GM23338 (cell line): ENCODE results near the gene TRMT44. TPM values are rescaled to one million over a fixed set of nuclear protein-coding genes. Genes with fewer than 3 reads are reported as not detected.

Source experiments
- ATAC-seq: fragments of 200-7000 bp; cut with Tn5 transposase; 3 replicates; pipeline ENCODE4 v1.9.1; 2020
- DNase-seq: peaks from one replicate; pipeline ENCODE4 v3.0.0-alpha.2; 2015; ENCODE audit warnings: low spot score
- H2AFZ ChIP-seq: fragments of 200-600 bp; sonication (generic); 2 replicates; pipeline ENCODE4 v1.8.0; 2016; ENCODE audit warnings: antibody characterized with exemption, mild to moderate bottlenecking, moderate library complexity
- H3F3A ChIP-seq: fragments of 200-600 bp; sonication (generic); replicated peaks from 2 replicates; pipeline ENCODE4 v1.8.0; 2017; ENCODE audit warnings: antibody characterized with exemption, mixed run types, low read depth
- H3K27ac ChIP-seq: fragments of 200-600 bp; sonication (generic); 2 replicates; pipeline ENCODE4 v1.6.1; 2016; ENCODE audit warnings: low read depth
- H3K27me3 ChIP-seq: fragments of 200-600 bp; sonication (generic); 2 replicates; pipeline ENCODE4 v1.8.0; 2016; ENCODE audit warnings: mild to moderate bottlenecking, mixed run types, moderate library complexity; ENCODE audit not compliant: insufficient read depth
- H3K36me3 ChIP-seq: fragments of 200-600 bp; sonication (generic); 2 replicates; pipeline ENCODE4 v1.8.0; 2016; ENCODE audit warnings: mild to moderate bottlenecking; ENCODE audit not compliant: insufficient read depth
- H3K4me1 ChIP-seq: fragments of 200-600 bp; sonication (generic); 2 replicates; pipeline ENCODE4 v1.8.0; 2016; ENCODE audit warnings: mild to moderate bottlenecking, moderate library complexity; ENCODE audit not compliant: insufficient read depth
- H3K4me2 ChIP-seq: fragments of 200-600 bp; sonication (generic); 2 replicates; pipeline ENCODE4 v1.7.1; 2017; ENCODE audit warnings: mixed run types
- H3K4me3 ChIP-seq: fragments of 200-600 bp; sonication (generic); 2 replicates; pipeline ENCODE4 v1.6.1; 2016; ENCODE audit warnings: mixed run types
- H3K79me2 ChIP-seq: fragments of 200-600 bp; sonication (generic); replicated peaks from 2 replicates; pipeline ENCODE4 v1.8.0; 2017; ENCODE audit warnings: mild to moderate bottlenecking; ENCODE audit not compliant: insufficient read depth
- H3K9me2 ChIP-seq: fragments of 200-600 bp; sonication (generic); 2 replicates; pipeline ENCODE4 v1.8.0; 2017; ENCODE audit not compliant: insufficient read depth
- H4K20me1 ChIP-seq: fragments of 200-600 bp; sonication (generic); replicated peaks from 2 replicates; pipeline ENCODE4 v1.8.0; 2017; ENCODE audit warnings: mild to moderate bottlenecking; ENCODE audit not compliant: insufficient read depth
- H3K27ac Mint-ChIP-seq: 2 replicates; pipeline ENCODE4 v1.8.0; 2020; ENCODE audit warnings: inconsistent platforms, mild to moderate bottlenecking, moderate library complexity, mixed read lengths
- H3K27me3 Mint-ChIP-seq: 3 replicates; pipeline ENCODE4 v1.8.0; 2022; ENCODE audit warnings: low read depth, mild to moderate bottlenecking, moderate library complexity, mixed read lengths, inconsistent platforms; ENCODE audit not compliant: insufficient read depth, poor library complexity
- H3K36me3 Mint-ChIP-seq: 3 replicates; pipeline ENCODE4 v1.8.0; 2021; ENCODE audit warnings: low read depth, mild to moderate bottlenecking, inconsistent platforms, moderate library complexity, mixed read lengths
- H3K4me1 Mint-ChIP-seq: 3 replicates; pipeline ENCODE4 v1.8.0; 2020; ENCODE audit warnings: mild to moderate bottlenecking, inconsistent platforms, mixed read lengths
- H3K4me3 Mint-ChIP-seq: 3 replicates; pipeline ENCODE4 v1.8.0; 2021; ENCODE audit warnings: moderate library complexity, mild to moderate bottlenecking, inconsistent platforms, mixed read lengths
- H3K9me3 Mint-ChIP-seq: 3 replicates; pipeline ENCODE4 v1.8.0; 2020; ENCODE audit warnings: moderate library complexity, mild to moderate bottlenecking, inconsistent platforms, mixed read lengths
- EZH2phosphoT487 ChIP-seq: fragments of 200-600 bp; sonication (generic); IDR thresholded peaks from one replicate; pipeline ENCODE4 v1.8.1; 2018; ENCODE audit warnings: antibody characterized with exemption; ENCODE audit not compliant: unreplicated experiment
- POLR2AphosphoS5 ChIP-seq: IDR thresholded peaks from 2 replicates; pipeline ENCODE4 v1.6.1; 2016; ENCODE audit warnings: antibody characterized with exemption, low read depth
- STAT1 ChIP-seq: IDR thresholded peaks from one replicate; pipeline ENCODE4 v1.6.1; 2016; ENCODE audit warnings: antibody characterized with exemption; ENCODE audit not compliant: unreplicated experiment
- ZNF114 ChIP-seq: fragments of 250-450 bp; sonication (Bioruptor Pico); IDR thresholded peaks from 2 replicates; pipeline ENCODE4 v1.5.0; 2020; ENCODE audit warnings: mild to moderate bottlenecking, moderate library complexity
- polyA plus RNA-seq: library from polyadenylated mRNA; unstranded; fragments of >200 nt; fragmentation: Nextera tagmentation; extraction: Ambion mirVana; gene quantifications from 2 replicates; pipeline ENCODE4 v1.2.1, GENCODE V29; 2016
- total RNA-seq: library from RNA; depleted of rRNA; stranded (reverse); fragments of >200 nt; shearing (Covaris generic); gene quantifications from 2 replicates; pipeline ENCODE4 v1.2.3, GENCODE V29; 2014
- TF ChIP-seq, protein P1 (sequence below), 2 experiments: fragments of 200-600 bp in 1 of 2; sonication (generic) in 1 of 2; conservative IDR thresholded peaks; 2 replicates each; pipeline versions ENCODE4 v1.5.1 to v1.6.1; 2016 to 2017; ENCODE audit warnings: antibody characterized with exemption in 2 of 2, low read depth in 2 of 2, mild to moderate bottlenecking in 2 of 2, moderate library complexity in 1 of 2
- TF ChIP-seq, protein P2 (sequence below): IDR thresholded peaks from 2 replicates; pipeline ENCODE4 v1.6.1; 2016; ENCODE audit warnings: antibody characterized with exemption
- TF ChIP-seq, protein P3 (sequence below): fragments of 250-450 bp; sonication (Bioruptor Pico); IDR thresholded peaks from 2 replicates; pipeline ENCODE4 v1.5.0; 2020; ENCODE audit warnings: mild to moderate bottlenecking, moderate library complexity
- TF ChIP-seq, protein P4 (sequence below): IDR thresholded peaks from one replicate; pipeline ENCODE4 v1.6.1; 2018; ENCODE audit warnings: antibody characterized with exemption; ENCODE audit not compliant: unreplicated experiment

The TRMT44 gene
- total and polyA plus RNA-seq, 2 experiments from 2014 or later = 10.3 to 49.8 TPM

DNA sequence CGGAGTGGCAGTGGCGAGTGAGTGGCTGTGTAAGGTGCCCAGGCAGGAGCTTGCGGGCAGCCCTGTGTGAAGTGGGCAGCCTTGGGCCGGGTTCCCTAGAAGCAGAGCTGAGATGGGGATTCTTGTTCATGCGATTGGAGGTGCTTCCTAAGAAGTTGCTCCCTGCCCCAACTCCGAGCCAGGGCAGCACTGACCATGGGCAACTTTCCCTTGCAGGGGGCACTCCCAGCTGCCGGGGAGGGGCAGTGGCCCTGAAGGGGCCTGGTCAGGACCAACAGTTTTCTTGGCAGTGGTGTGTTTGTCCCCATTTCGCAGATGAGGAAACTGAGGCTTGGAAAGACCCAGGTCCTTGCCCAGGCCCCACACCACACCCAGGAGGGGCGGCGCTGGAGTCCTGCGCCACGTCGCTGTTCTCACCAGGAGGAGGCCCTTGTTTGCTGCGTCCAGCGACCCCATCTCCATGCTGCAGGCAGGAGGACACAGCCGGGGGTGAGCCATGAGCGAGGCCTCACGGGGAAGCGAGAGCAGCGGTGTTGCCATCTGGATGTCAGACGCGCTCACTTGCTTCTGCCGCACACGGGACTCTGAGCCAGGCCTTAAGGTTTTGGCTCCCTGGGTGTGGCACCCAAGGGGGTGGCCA, 68.9 kb downstream of the TRMT44 start:
- Mint-ChIP-seq H3K27me3 (peaks cover 12% of the 10 kb centered on the region), H3K4me1 (peaks cover 21% of the 10 kb centered on the region), H3K27ac (no peak overlapping the region), H3K9me3 (peaks cover 13% of the 10 kb centered on the region; the same call in 2 of the 3 replicates), H3K4me3 (no peak overlapping the region), H3K36me3 (peaks cover 22% of the 10 kb centered on the region)
- DNase-seq (no peak), ATAC-seq (no peak)
- no peaks in the 10 kb centered on the region for H3K79me2 ChIP-seq
- H3F3A ChIP-seq = no peaks in the 10 kb centered on the region
- H3K27me3 ChIP-seq = no peaks in the 10 kb centered on the region
- no peaks in the 10 kb centered on the region for H3K9me2 ChIP-seq
- TF ChIP-seq ZNF114 (CRISPR knock-in tag) = no peak
- TF ChIP-seq, protein P1, sequence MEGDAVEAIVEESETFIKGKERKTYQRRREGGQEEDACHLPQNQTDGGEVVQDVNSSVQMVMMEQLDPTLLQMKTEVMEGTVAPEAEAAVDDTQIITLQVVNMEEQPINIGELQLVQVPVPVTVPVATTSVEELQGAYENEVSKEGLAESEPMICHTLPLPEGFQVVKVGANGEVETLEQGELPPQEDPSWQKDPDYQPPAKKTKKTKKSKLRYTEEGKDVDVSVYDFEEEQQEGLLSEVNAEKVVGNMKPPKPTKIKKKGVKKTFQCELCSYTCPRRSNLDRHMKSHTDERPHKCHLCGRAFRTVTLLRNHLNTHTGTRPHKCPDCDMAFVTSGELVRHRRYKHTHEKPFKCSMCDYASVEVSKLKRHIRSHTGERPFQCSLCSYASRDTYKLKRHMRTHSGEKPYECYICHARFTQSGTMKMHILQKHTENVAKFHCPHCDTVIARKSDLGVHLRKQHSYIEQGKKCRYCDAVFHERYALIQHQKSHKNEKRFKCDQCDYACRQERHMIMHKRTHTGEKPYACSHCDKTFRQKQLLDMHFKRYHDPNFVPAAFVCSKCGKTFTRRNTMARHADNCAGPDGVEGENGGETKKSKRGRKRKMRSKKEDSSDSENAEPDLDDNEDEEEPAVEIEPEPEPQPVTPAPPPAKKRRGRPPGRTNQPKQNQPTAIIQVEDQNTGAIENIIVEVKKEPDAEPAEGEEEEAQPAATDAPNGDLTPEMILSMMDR (conservative IDR thresholded peaks at IDR 0.05; ENCODE audit: low read depth in 2 of 2) = no peak
- TF ChIP-seq, protein P2, sequence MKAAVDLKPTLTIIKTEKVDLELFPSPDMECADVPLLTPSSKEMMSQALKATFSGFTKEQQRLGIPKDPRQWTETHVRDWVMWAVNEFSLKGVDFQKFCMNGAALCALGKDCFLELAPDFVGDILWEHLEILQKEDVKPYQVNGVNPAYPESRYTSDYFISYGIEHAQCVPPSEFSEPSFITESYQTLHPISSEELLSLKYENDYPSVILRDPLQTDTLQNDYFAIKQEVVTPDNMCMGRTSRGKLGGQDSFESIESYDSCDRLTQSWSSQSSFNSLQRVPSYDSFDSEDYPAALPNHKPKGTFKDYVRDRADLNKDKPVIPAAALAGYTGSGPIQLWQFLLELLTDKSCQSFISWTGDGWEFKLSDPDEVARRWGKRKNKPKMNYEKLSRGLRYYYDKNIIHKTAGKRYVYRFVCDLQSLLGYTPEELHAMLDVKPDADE = no peak
- TF ChIP-seq POLR2AphosphoS5 = no peak
- TF ChIP-seq STAT1 = no peak
- no peak for TF ChIP-seq EZH2phosphoT487
- TF ChIP-seq, protein P3, sequence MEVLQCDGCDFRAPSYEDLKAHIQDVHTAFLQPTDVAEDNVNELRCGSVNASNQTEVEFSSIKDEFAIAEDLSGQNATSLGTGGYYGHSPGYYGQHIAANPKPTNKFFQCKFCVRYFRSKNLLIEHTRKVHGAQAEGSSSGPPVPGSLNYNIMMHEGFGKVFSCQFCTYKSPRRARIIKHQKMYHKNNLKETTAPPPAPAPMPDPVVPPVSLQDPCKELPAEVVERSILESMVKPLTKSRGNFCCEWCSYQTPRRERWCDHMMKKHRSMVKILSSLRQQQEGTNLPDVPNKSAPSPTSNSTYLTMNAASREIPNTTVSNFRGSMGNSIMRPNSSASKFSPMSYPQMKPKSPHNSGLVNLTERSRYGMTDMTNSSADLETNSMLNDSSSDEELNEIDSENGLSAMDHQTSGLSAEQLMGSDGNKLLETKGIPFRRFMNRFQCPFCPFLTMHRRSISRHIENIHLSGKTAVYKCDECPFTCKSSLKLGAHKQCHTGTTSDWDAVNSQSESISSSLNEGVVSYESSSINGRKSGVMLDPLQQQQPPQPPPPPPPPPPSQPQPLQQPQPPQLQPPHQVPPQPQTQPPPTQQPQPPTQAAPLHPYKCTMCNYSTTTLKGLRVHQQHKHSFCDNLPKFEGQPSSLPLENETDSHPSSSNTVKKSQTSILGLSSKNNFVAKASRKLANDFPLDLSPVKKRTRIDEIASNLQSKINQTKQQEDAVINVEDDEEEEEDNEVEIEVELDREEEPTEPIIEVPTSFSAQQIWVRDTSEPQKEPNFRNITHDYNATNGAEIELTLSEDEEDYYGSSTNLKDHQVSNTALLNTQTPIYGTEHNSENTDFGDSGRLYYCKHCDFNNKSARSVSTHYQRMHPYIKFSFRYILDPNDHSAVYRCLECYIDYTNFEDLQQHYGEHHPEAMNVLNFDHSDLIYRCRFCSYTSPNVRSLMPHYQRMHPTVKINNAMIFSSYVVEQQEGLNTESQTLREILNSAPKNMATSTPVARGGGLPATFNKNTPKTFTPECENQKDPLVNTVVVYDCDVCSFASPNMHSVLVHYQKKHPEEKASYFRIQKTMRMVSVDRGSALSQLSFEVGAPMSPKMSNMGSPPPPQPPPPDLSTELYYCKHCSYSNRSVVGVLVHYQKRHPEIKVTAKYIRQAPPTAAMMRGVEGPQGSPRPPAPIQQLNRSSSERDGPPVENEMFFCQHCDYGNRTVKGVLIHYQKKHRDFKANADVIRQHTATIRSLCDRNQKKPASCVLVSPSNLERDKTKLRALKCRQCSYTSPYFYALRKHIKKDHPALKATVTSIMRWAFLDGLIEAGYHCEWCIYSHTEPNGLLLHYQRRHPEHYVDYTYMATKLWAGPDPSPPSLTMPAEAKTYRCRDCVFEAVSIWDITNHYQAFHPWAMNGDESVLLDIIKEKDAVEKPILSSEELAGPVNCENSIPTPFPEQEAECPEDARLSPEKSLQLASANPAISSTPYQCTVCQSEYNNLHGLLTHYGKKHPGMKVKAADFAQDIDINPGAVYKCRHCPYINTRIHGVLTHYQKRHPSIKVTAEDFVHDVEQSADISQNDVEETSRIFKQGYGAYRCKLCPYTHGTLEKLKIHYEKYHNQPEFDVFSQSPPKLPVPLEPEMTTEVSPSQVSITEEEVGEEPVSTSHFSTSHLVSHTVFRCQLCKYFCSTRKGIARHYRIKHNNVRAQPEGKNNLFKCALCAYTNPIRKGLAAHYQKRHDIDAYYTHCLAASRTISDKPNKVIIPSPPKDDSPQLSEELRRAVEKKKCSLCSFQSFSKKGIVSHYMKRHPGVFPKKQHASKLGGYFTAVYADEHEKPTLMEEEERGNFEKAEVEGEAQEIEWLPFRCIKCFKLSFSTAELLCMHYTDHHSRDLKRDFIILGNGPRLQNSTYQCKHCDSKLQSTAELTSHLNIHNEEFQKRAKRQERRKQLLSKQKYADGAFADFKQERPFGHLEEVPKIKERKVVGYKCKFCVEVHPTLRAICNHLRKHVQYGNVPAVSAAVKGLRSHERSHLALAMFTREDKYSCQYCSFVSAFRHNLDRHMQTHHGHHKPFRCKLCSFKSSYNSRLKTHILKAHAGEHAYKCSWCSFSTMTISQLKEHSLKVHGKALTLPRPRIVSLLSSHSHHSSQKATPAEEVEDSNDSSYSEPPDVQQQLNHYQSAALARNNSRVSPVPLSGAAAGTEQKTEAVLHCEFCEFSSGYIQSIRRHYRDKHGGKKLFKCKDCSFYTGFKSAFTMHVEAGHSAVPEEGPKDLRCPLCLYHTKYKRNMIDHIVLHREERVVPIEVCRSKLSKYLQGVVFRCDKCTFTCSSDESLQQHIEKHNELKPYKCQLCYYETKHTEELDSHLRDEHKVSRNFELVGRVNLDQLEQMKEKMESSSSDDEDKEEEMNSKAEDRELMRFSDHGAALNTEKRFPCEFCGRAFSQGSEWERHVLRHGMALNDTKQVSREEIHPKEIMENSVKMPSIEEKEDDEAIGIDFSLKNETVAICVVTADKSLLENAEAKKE (CRISPR knock-in tag) = no peak
- TF ChIP-seq, protein P4, sequence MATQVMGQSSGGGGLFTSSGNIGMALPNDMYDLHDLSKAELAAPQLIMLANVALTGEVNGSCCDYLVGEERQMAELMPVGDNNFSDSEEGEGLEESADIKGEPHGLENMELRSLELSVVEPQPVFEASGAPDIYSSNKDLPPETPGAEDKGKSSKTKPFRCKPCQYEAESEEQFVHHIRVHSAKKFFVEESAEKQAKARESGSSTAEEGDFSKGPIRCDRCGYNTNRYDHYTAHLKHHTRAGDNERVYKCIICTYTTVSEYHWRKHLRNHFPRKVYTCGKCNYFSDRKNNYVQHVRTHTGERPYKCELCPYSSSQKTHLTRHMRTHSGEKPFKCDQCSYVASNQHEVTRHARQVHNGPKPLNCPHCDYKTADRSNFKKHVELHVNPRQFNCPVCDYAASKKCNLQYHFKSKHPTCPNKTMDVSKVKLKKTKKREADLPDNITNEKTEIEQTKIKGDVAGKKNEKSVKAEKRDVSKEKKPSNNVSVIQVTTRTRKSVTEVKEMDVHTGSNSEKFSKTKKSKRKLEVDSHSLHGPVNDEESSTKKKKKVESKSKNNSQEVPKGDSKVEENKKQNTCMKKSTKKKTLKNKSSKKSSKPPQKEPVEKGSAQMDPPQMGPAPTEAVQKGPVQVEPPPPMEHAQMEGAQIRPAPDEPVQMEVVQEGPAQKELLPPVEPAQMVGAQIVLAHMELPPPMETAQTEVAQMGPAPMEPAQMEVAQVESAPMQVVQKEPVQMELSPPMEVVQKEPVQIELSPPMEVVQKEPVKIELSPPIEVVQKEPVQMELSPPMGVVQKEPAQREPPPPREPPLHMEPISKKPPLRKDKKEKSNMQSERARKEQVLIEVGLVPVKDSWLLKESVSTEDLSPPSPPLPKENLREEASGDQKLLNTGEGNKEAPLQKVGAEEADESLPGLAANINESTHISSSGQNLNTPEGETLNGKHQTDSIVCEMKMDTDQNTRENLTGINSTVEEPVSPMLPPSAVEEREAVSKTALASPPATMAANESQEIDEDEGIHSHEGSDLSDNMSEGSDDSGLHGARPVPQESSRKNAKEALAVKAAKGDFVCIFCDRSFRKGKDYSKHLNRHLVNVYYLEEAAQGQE = no peak
- no peak overlapping the region for H3K4me3 ChIP-seq
- H3K27ac ChIP-seq = no peak overlapping the region
- H3K36me3 ChIP-seq = no peaks in the 10 kb centered on the region
- peaks cover 7% of the 10 kb centered on the region; the same call in 1 of the 2 replicates for H3K4me1 ChIP-seq
- H4K20me1 ChIP-seq = no peaks in the 10 kb centered on the region
- no peak overlapping the region for H2AFZ ChIP-seq
- no peak overlapping the region for H3K4me2 ChIP-seq
